DOHH2 (cell line): ENCODE measurements around the gene MED13L.

Experiments used
- H3F3A ChIP-seq: fragments of 200-600 bp; sonication (generic), shearing (Covaris generic); 2 replicates; pipeline ENCODE4 v1.6.0; 2016; ENCODE audit warnings: antibody characterized with exemption, mild to moderate bottlenecking; ENCODE audit not compliant: control insufficient read depth, insufficient read depth
- H3K27ac ChIP-seq: fragments of 200-600 bp; sonication (generic); 2 replicates; pipeline ENCODE4 v1.5.1; 2014; ENCODE audit warnings: low read depth, mild to moderate bottlenecking, low read length, moderate library complexity
- H3K27me3 ChIP-seq: fragments of 200-600 bp; sonication (generic); 2 replicates; pipeline ENCODE4 v1.6.1; 2014; ENCODE audit warnings: mild to moderate bottlenecking, low read length, mixed read lengths; ENCODE audit not compliant: control insufficient read depth
- H3K36me3 ChIP-seq: fragments of 200-600 bp; sonication (generic); 2 replicates; pipeline ENCODE4 v1.6.1; 2014; ENCODE audit warnings: mild to moderate bottlenecking, low read length, moderate library complexity, mixed read lengths; ENCODE audit not compliant: control insufficient read depth
- H3K4me1 ChIP-seq: fragments of 200-600 bp; sonication (generic); 2 replicates; pipeline ENCODE4 v1.6.1; 2014; ENCODE audit warnings: mild to moderate bottlenecking, low read length, mixed read lengths; ENCODE audit not compliant: control insufficient read depth
- H3K4me2 ChIP-seq: fragments of 200-600 bp; sonication (generic); 2 replicates; pipeline ENCODE4 v1.6.0; 2014; ENCODE audit warnings: mild to moderate bottlenecking, low read length, moderate library complexity
- H3K4me3 ChIP-seq: fragments of 200-600 bp; sonication (generic); 2 replicates; pipeline ENCODE4 v1.5.1; 2014; ENCODE audit warnings: mild to moderate bottlenecking, low read length, mixed read lengths
- H3K79me2 ChIP-seq: fragments of 200-600 bp; sonication (generic); 2 replicates; pipeline ENCODE4 v1.6.1; 2014; ENCODE audit warnings: mild to moderate bottlenecking, low read length, mixed read lengths; ENCODE audit not compliant: control insufficient read depth
- H3K9me2 ChIP-seq: fragments of 200-600 bp; sonication (generic); replicated peaks from 2 replicates; pipeline ENCODE4 v1.6.1; 2014; ENCODE audit warnings: mild to moderate bottlenecking, low read length, mixed read lengths; ENCODE audit not compliant: control insufficient read depth
- H3K9me3 ChIP-seq: fragments of 200-600 bp; sonication (generic); 2 replicates; pipeline ENCODE4 v1.6.1; 2014; ENCODE audit warnings: antibody characterized with exemption, low read length, mixed read lengths; ENCODE audit not compliant: control insufficient read depth, insufficient read depth
- H4K20me1 ChIP-seq: fragments of 200-600 bp; sonication (generic); 2 replicates; pipeline ENCODE4 v1.6.0; 2014; ENCODE audit warnings: low read depth, mild to moderate bottlenecking, antibody characterized with exemption, low read length, moderate library complexity; ENCODE audit not compliant: control insufficient read depth, insufficient read depth
- EZH2phosphoT487 ChIP-seq: fragments of 200-600 bp; sonication (generic); IDR thresholded peaks from 2 replicates; pipeline ENCODE4 v1.6.1; 2017; ENCODE audit warnings: borderline replicate concordance, mild to moderate bottlenecking, antibody characterized with exemption, low read length, moderate library complexity, mixed read lengths
- TF ChIP-seq, protein P1 (sequence below): fragments of 200-600 bp; sonication (generic); IDR thresholded peaks from one replicate; pipeline ENCODE4 v1.5.1; 2014; ENCODE audit warnings: antibody characterized with exemption, mild to moderate bottlenecking, low read depth, low read length; ENCODE audit not compliant: poor library complexity, severe bottlenecking

The MED13L gene

DNA sequence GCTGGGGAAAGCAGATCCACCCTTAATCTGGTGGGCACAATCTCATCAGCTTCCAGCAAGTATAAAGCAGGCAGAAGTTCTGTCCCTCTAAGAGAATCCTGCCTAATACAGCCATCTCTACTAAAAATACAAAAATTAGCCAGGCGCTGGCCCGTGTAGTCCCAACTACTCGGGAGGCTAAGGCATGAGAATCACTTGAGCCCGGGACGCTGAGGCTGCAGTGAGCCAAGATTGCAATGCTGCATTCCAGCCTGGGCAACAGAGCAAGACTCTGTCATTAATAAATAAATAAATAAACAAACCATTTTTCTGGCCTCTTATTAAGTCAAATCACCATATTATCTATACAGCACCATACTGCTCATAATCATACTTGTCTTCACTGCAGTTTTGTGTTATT lies 111.2 kb downstream of the MED13L start:
- no peaks in the 10 kb centered on the region for H3K9me2 ChIP-seq
- TF ChIP-seq, protein P1, sequence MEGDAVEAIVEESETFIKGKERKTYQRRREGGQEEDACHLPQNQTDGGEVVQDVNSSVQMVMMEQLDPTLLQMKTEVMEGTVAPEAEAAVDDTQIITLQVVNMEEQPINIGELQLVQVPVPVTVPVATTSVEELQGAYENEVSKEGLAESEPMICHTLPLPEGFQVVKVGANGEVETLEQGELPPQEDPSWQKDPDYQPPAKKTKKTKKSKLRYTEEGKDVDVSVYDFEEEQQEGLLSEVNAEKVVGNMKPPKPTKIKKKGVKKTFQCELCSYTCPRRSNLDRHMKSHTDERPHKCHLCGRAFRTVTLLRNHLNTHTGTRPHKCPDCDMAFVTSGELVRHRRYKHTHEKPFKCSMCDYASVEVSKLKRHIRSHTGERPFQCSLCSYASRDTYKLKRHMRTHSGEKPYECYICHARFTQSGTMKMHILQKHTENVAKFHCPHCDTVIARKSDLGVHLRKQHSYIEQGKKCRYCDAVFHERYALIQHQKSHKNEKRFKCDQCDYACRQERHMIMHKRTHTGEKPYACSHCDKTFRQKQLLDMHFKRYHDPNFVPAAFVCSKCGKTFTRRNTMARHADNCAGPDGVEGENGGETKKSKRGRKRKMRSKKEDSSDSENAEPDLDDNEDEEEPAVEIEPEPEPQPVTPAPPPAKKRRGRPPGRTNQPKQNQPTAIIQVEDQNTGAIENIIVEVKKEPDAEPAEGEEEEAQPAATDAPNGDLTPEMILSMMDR: no peak
- no peak for TF ChIP-seq EZH2phosphoT487
- H3F3A ChIP-seq: no peaks in the 10 kb centered on the region
- H3K36me3 ChIP-seq: no peaks in the 10 kb centered on the region
- H4K20me1 ChIP-seq: no peaks in the 10 kb centered on the region; the same call in 1 of the 2 replicates
- H3K4me1 ChIP-seq: no peaks in the 10 kb centered on the region
- no peaks in the 10 kb centered on the region for H3K9me3 ChIP-seq
- peaks cover 18% of the 10 kb centered on the region for H3K79me2 ChIP-seq
- H3K27ac ChIP-seq: no peak overlapping the region
- H3K27me3 ChIP-seq: no peaks in the 10 kb centered on the region
- H3K4me2 ChIP-seq: no peak overlapping the region
- H3K4me3 ChIP-seq: no peak overlapping the region

DNA sequence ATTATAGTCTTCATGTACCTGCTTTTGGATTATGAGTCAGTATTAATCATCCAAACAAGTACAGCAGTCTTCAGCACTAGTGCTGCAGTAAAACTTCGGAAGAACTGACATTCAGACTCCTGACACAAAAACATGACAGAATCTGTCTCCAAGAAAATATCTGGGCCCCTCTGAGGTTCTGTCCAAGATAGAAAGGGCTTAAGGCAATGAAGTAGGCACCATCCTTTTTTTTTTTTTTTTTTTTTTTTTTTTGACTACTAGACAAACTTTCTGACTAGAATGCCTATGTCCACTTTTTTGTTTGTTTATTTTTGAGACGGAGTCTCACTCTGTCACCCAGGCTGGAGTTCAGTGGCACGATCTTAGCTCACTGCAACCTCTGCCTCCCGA lies 112.5 kb downstream of the MED13L start:
- H3K27ac ChIP-seq: no peak overlapping the region
- no peaks in the 10 kb centered on the region for H3F3A ChIP-seq
- H3K27me3 ChIP-seq: no peaks in the 10 kb centered on the region
- no peaks in the 10 kb centered on the region for H3K4me1 ChIP-seq
- H3K36me3 ChIP-seq: no peaks in the 10 kb centered on the region
- H3K4me3 ChIP-seq: no peak overlapping the region
- no peaks in the 10 kb centered on the region for H3K9me2 ChIP-seq
- H4K20me1 ChIP-seq: peaks cover 3% of the 10 kb centered on the region; the same call in 1 of the 2 replicates
- TF ChIP-seq EZH2phosphoT487: no peak
- TF ChIP-seq, protein P1: no peak
- H3K9me3 ChIP-seq: no peaks in the 10 kb centered on the region
- no peak overlapping the region for H3K4me2 ChIP-seq
- H3K79me2 ChIP-seq: peaks cover 16% of the 10 kb centered on the region

DNA sequence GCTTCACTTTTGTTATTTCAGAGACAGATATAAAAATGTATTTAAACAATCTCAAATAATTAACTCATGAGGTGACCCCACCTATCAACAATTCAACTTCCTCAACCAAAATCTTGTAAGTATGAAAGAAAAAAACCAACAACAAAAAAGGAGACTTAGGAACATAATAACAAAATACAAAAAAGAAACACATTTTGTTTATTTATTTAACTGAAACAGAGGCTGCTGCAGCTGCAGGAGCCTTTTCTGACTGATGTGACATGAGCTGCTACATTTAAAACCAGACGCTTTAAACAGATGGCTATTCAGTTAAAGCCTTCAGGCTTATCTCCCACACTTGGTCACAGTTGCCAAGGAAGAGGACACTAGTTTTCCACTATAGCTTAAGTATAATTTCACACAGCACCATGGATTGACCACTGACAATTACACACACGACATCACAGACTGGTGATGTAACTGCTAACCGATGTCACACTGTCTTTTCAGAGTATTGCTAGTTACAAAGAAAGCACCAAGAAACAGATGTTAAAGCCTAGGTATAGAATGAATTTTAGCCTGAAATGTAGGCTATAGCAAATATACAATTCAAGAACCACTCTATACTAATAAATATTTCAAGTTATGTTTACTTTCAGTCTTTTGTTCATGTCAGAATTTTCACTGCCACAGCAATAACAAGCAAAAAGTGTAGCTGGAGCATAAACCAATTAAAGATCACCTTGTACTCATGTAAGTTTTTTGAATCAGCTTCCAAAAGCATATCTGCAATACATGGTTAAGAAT lies 113.0 kb downstream of the MED13L start:
- peaks cover 3% of the 10 kb centered on the region; the same call in 1 of the 2 replicates for H4K20me1 ChIP-seq
- H3K27ac ChIP-seq: no peak overlapping the region
- H3K9me2 ChIP-seq: no peaks in the 10 kb centered on the region
- no peaks in the 10 kb centered on the region for H3K36me3 ChIP-seq
- H3K79me2 ChIP-seq: peaks cover 16% of the 10 kb centered on the region
- TF ChIP-seq, protein P1: no peak
- no peak for TF ChIP-seq EZH2phosphoT487
- no peaks in the 10 kb centered on the region for H3F3A ChIP-seq
- no peaks in the 10 kb centered on the region for H3K4me1 ChIP-seq
- H3K27me3 ChIP-seq: no peaks in the 10 kb centered on the region
- H3K4me2 ChIP-seq: no peak overlapping the region
- H3K9me3 ChIP-seq: no peaks in the 10 kb centered on the region
- H3K4me3 ChIP-seq: no peak overlapping the region
